ENCODE measurements around the gene HLX.

The HLX gene

DNA sequence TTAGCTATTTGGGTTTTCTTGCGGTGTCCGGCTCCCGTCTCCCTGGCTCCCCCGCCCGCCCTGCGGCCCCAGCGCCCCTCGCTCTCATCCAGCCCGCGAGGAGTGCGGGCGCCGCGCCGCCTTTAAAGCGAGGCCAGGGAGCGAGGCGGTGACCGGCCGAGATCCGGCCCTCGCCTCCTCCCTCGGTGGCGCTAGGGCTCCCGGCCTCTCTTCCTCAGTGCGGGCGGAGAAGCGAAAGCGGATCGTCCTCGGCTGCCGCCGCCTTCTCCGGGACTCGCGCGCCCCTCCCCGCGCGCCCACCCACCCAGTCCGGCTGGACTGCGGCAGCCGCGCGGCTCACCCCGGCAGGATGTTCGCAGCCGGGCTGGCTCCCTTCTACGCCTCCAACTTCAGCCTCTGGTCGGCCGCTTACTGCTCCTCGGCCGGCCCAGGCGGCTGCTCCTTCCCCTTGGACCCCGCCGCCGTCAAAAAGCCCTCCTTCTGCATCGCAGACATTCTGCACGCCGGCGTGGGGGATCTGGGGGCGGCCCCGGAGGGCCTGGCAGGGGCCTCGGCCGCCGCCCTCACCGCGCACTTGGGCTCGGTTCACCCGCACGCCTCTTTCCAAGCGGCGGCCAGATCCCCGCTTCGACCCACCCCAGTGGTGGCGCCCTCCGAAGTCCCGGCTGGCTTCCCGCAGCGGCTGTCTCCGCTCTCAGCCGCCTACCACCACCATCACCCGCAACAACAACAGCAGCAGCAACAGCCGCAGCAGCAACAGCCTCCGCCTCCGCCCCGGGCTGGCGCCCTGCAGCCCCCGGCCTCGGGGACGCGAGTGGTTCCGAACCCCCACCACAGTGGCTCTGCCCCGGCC lies 492 bp downstream of the HLX start:
- peak overlapping the region; percentile 1 for H3K27ac ChIP-seq
- in situ Hi-C loops (cut with HindIII; ENCODE audit: low pct_ligation_motif_present, low sequenced_read_pairs) = loop anchor here (25.0 kb wide), 1 partner anchor 558 kb away; no protein-coding TSS in a partner anchor
- H3K36me3 ChIP-seq (replicated peaks) = no peaks in the 10 kb centered on the region
- H3K4me3 ChIP-seq (ENCODE audit: low read depth, low read length) = peak overlapping the region; percentile 65
- DNase-seq = no peak
- peaks cover 12% of the 10 kb centered on the region for H3K27me3 ChIP-seq (replicated peaks)
- TF ChIP-seq, protein P1, sequence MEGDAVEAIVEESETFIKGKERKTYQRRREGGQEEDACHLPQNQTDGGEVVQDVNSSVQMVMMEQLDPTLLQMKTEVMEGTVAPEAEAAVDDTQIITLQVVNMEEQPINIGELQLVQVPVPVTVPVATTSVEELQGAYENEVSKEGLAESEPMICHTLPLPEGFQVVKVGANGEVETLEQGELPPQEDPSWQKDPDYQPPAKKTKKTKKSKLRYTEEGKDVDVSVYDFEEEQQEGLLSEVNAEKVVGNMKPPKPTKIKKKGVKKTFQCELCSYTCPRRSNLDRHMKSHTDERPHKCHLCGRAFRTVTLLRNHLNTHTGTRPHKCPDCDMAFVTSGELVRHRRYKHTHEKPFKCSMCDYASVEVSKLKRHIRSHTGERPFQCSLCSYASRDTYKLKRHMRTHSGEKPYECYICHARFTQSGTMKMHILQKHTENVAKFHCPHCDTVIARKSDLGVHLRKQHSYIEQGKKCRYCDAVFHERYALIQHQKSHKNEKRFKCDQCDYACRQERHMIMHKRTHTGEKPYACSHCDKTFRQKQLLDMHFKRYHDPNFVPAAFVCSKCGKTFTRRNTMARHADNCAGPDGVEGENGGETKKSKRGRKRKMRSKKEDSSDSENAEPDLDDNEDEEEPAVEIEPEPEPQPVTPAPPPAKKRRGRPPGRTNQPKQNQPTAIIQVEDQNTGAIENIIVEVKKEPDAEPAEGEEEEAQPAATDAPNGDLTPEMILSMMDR (IDR thresholded peaks at IDR 0.05; ENCODE audit: low read depth, low read length, missing control alignments) = peak; percentile 14

DNA sequence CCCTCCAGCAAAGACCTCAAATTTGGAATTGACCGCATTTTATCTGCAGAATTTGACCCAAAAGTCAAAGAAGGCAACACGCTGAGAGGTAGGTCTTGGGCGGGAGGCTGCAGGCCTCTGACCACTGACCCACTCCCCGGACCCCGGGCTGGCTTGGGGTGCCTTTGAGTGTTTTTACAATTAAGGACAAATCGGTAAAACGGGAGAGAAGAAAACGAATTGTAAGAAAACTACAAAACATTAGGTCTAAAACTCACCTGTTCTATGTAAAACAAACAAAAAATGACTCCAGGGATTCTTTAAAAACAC lies 1.1 kb downstream of the HLX start:
- peak overlapping the region; percentile 65 for H3K4me3 ChIP-seq (ENCODE audit: low read depth, low read length)
- no peak for DNase-seq
- no peak overlapping the region for H3K27ac ChIP-seq
- TF ChIP-seq, protein P1 (IDR thresholded peaks at IDR 0.05; ENCODE audit: low read depth, low read length, missing control alignments) = no peak
- in situ Hi-C loops (cut with HindIII; ENCODE audit: low pct_ligation_motif_present, low sequenced_read_pairs) = loop anchor here (25.0 kb wide), 1 partner anchor 557 kb away; no protein-coding TSS in a partner anchor
- H3K27me3 ChIP-seq (replicated peaks) = peaks cover 18% of the 10 kb centered on the region
- H3K36me3 ChIP-seq (replicated peaks) = no peaks in the 10 kb centered on the region

DNA sequence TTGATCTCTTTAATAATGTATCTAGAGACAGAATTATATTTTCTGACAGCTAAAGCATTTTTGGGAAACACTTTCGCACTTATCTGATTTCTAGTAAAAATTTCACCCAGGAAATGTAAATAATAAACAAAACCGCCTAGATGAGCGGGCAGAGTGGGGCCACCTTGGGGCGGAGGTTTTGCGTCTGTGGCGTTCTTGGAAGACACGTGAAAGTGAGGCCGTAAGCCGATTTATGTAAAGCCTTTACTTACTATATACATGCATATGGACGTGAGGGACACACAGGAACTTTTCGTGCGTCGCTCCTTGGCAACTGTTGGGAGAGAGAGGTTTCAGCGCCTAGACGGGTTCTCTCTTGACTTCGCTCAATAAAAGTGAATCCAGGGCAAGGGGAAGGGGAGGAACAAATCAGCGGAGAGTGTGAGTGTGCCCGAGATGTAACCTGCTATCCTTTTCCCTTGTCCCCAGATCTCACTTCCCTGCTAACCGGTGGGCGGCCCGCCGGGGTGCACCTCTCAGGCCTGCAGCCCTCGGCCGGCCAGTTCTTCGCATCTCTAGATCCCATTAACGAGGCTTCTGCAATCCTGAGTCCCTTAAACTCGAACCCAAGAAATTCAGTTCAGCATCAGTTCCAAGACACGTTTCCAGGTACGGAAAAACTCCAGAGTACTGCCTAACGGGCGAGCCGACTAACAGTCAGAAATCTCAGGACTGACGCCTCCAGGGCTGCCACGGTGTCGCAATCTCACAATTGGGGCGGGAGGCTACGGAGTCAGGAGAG lies 1.7 kb downstream of the HLX start:
- DNase-seq = no peak
- Histone ChIP-seq H3K27ac (no peak overlapping the region), H3K36me3 (replicated peaks) (no peaks in the 10 kb centered on the region), H3K27me3 (replicated peaks) (peaks cover 24% of the 10 kb centered on the region), H3K4me3 (ENCODE audit: low read depth, low read length) (peak overlapping the region; percentile 33)
- TF ChIP-seq, protein P1 (IDR thresholded peaks at IDR 0.05; ENCODE audit: low read depth, low read length, missing control alignments) = no peak
- in situ Hi-C loops (cut with HindIII; ENCODE audit: low pct_ligation_motif_present, low sequenced_read_pairs) = loop anchor here (25.0 kb wide), 1 partner anchor 556 kb away; no protein-coding TSS in a partner anchor

DNA sequence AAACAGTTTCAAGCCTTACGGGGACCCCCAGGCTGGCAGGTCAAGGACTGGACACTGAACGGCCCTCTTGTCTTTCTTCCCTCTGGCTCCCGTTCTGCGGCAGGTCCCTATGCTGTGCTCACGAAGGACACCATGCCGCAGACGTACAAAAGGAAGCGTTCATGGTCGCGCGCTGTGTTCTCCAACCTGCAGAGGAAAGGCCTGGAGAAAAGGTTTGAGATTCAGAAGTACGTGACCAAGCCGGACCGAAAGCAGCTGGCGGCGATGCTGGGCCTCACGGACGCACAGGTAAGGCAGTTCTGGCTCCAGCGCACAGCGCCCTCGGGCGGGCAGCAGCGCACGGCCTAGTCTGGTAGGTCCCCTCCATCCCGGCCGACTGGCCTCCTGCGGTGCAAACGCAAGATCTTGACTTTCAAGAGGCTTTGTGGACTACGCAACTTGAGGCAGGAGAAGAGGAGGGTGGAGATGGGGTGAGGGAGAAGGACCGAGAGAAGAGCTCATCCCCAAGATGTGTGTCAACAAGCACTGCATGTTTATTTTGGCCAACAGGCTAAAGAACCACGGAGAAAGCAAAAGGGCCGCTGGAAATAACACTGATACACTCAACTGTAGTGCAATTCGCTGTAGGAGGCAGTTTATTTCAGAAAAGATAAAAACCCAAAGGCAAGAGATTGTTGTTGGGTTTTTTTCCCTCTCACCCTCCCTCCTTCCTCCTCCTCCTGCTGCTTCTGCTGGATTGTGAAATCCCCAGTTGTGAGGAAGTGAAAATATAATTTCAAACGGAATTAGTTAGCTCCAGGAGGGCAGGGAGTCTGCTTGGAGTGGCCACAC lies 3.0 kb downstream of the HLX start:
- in situ Hi-C loops (cut with HindIII; ENCODE audit: low pct_ligation_motif_present, low sequenced_read_pairs) = loop anchor here (25.0 kb wide), 1 partner anchor 555 kb away; no protein-coding TSS in a partner anchor
- peaks cover 35% of the 10 kb centered on the region for H3K27me3 ChIP-seq (replicated peaks)
- no peak overlapping the region for H3K27ac ChIP-seq
- no peaks in the 10 kb centered on the region for H3K36me3 ChIP-seq (replicated peaks)
- no peak overlapping the region for H3K4me3 ChIP-seq (ENCODE audit: low read depth, low read length)
- DNase-seq = no peak
- TF ChIP-seq, protein P1 (IDR thresholded peaks at IDR 0.05; ENCODE audit: low read depth, low read length, missing control alignments) = peak; percentile 24

DNA sequence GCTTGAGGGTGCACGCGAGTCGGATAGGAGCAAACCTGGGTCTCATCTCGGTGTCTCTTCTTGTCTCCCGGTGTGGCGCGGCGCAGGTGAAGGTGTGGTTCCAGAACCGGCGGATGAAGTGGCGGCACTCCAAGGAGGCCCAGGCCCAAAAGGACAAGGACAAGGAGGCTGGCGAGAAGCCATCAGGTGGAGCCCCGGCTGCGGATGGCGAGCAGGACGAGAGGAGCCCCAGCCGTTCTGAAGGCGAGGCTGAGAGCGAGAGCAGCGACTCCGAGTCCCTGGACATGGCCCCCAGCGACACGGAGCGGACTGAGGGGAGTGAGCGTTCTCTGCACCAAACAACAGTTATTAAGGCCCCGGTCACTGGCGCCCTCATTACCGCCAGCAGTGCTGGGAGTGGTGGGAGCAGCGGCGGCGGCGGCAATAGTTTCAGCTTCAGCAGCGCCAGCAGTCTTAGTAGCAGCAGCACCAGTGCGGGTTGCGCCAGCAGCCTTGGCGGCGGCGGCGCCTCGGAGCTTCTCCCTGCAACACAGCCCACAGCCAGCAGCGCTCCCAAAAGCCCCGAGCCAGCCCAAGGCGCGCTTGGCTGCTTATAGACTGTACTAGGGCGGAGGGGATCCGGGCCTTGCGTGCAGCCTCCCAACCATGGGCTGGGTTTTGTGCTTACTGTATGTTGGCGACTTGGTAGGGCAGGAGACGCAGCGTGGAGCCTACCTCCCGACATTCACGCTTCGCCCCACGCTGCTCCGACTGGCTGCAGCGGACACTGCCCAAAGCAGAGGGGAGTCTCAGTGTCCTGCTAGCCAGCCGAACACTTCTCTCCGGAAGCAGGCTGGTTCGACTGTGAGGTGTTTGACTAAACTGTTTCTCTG lies 5.1 kb downstream of the HLX start:
- peak; percentile 18 for DNase-seq
- TF ChIP-seq, protein P1 (IDR thresholded peaks at IDR 0.05; ENCODE audit: low read depth, low read length, missing control alignments) = no peak
- Histone ChIP-seq H3K27ac (no peak overlapping the region), H3K27me3 (replicated peaks) (peaks cover 52% of the 10 kb centered on the region), H3K36me3 (replicated peaks) (no peaks in the 10 kb centered on the region), H3K4me3 (ENCODE audit: low read depth, low read length) (no peak overlapping the region)
- in situ Hi-C loops (cut with HindIII; ENCODE audit: low pct_ligation_motif_present, low sequenced_read_pairs) = loop anchor here (25.0 kb wide), 1 partner anchor 553 kb away; no protein-coding TSS in a partner anchor

All from brain microvascular endothelial cell (primary cell).